M059J (cell line): ENCODE data around the gene TNK2. TPM values are rescaled to one million over a fixed set of nuclear protein-coding genes. Genes with fewer than 3 reads are reported as not detected.
"Not testable (repeated sequence)": the region's sequence is repeated elsewhere in the genome, so short reads cannot be mapped to it uniquely, and the experiment has no call there.

Source experiments
- DNase-seq: peaks from one replicate; pipeline ENCODE4 v3.0.0-alpha.2; 2012; ENCODE audit warnings: low read depth
- total RNA-seq: library from RNA; depleted of rRNA; stranded (reverse); fragments of >200 nt; shearing (Covaris generic); gene quantifications from 2 replicates; pipeline ENCODE4 v1.2.3, GENCODE V29; 2014; rRNA removed

TNK2 gene
- total RNA-seq, 1 experiment from 2014 or later = 13.9 TPM

DNA sequence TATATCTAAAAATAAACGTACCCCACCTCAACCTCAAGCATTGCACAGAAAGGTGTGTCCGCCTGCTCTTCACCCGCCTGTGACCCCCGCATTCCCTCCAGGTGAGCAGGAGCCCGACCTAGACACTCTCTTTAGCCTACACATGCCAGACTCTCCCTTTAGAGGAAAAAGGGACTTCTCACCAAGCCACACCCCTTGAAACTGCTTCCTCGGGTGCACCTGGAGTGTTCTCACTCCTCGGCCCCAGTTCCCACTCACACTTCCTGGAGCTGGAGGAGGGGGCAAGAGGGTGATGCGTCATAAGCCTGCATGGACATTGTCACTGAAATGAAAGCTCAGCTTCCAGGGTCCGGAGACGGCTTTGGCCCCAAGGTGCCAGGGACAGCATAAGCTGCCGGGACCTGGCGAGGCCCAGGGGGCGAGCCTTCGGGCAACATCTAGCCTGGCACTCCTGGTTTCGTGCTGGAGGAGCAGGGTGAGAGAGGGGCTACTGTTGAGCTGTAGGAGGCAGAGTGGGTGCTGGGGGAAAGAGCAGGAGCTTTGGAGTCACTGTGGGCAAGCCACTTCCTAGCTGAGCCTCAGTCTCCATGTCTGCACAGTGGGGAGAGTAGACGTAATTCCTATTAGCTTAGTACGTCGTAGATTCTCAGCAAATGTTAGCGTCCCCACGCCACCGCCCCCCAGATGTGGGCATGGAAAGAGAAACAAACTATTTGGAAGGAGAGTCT, 86.8 kb downstream of the TNK2 start:
- DNase-seq = no peak

DNA sequence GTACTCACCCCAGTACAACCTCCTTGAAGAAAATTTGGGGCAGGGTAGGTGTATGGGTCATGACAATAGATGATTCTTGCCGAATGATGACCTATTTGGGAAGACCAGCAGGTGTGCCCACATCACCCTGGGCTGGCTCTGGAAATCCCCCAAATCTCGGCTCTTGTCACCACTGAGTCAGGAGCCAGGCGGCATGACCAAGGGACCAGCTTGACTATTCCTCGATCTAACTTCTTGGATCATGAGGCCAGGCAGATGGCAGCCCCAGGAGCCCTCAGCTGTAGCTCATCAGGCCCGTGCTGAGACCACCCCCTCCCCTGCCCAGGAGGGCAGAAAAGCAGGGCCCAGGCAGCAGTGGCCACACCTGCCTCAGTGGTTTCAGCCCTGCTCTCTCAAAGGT, 87.5 kb downstream of the TNK2 start:
- DNase-seq = no peak

DNA sequence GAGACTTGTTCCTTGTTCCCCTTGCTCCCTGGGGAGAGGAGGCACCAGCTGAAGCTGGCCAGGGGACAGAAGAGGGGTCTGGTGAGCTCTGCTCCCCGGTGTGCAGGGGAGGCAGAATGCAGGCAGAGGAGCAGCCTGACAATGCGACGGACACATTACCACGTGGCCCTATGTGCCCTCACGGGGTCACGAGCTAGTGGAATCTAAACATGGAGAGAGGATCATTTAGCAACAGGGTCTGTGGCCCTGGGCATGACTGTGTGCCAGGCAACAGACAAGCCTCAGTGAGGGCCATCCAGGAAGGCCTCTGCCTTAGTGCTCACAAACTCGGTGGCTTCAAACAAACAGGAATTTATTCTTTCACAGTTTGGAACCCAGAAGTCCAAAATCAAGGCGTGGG, 88.2 kb downstream of the TNK2 start:
- no peak for DNase-seq

DNA sequence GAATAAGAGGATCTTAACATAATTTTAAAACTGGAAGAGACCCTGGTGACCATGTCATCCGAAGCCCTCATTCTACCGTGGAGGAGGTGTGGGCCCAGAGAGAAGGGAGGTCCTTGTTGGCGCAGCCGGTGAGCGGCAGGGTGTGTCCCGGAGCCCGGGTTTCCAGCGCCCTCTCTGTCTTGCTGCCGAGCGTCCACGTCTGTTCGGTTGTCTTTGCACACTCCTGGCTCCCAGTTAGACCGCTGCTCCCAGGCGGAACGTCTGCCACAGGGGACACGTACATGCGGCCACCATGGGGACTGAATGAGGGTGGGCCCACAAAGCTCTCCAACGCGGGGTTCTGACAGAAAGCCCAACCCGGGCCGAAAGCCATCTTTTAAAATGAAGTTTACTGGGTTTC, 90.0 kb downstream of the TNK2 start:
- DNase-seq = no peak

DNA sequence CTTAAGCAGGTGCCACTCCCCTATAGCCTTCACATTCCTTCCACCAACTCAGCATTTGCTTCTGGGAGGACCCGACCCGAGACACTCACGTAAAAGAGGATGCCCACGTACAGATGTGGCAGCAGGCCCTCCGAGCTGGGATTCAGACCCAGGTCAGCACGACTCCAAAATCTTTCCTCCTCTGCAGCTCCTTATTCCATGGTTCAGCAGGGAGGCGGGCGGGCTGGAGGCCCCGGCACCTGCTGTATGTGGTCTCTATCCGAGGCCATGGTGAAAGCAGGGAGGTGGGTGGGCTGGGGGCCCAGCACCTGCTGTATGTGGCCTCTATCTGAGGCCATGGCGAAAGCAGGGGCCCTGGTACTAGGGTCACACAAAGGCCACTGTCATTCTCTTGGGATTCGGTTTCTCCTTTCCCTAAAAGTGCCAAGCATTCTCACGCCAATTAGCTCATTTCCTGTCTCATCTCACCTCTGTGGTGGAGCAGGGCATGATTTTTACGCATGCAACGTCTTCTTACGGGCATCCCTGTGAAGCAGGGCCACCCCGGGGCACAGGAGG, 90.7 kb downstream of the TNK2 start:
- DNase-seq = peak; percentile 78

DNA sequence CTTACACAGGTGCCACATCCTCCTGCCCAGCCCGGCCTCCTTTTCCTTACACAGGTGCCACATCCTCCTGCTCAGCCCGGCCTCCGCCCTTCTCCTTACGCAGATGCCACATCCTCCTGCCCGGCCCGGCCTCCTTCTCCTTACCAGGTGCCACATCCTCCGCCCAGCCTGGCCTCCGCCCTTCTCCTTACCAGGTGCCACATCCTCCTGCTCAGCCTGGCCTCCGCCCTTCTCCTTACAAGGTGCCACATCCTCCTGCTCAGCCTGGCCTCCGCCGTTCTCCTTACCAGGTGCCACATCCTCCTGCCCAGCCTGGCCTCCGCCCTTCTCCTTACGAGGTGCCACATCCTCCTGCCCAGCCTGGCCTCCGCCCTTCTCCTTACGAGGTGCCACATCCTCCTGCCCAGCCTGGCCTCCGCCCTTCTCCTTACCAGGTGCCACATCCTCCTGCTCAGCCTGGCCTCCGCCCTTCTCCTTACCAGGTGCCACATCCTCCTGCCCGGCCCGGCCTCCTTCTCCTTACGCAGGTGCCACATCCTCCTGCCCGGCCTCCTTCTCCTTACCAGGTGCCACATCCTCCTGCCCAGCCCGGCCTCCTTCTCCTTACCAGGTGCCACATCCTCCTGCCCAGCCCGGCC, 92.0 kb downstream of the TNK2 start:
- DNase-seq = not testable (repeated sequence)

DNA sequence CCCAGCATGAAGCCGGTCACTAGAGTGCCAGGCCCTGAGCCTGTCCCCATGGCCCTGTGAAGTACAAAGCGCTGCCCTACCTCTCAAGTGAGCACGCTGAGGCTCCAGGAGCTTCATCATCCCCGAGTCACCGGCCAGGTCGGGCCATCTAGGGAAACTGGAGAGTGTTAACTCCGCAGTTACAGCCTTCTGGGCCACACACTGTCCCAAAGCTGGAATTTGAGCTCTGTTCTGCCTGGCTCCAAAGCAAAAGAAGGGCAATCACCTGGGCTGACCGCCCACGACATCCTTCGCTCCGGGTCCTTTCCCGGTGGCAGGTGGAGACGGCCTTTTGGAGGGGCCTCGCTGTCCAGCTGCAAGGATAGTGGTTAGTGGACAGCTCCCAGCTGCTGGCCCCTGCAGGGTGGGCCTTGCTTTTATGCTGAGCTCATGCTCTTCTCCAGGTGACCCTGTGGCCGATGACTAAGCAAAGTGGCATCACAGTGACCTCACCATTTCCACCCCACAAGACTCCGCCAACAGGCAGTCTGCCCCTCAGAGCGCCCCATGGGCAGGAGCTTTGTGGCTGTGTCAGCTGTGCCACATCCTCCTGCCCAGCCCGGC, 93.1 kb downstream of the TNK2 start:
- peak; percentile 94 for DNase-seq

DNA sequence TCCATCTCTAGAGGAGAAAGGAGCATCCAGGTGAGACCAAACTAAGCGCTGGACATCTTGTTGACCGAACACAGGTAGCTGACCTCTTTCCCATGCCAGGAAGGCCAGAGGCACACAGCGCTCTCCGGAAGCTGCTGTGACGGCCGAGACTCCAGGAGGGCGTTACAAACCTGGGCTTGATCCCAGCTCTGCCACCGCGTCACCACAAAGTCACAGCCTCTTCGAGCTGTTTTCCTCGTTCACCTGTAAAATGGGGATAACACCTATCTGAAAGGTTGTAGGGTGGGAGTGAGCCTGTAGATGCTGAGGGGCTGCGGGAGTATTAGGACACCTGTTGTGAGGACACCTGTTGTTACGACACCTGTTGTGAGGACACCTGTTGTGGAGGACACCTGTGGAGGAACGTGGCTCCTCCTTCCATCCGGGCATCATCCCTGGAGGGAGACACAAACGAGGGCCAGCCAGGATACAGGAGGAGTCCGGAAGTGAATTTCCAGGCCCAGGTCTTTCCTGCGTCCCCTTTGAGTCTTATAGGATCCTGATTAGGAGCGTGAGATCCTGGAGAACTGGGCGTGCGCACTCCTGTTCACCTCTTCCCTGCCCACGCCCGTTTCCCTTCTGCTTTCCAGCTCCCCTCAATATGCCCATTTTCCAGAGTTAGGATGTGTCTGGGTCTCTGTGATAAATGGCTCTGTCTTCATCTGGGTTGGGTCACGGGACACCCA, 94.3 kb downstream of the TNK2 start:
- DNase-seq = no peak

Other genes starting within 250 kb of the TNK2 start
- gene MUC20, start 187.6 kb downstream of the TNK2 start, total RNA-seq = 0.07 TPM in 1 of 2 replicates, not detected in the other
- 0.02 and 0.05 TPM in 2 replicates for gene MUC4, start 96.6 kb downstream of the TNK2 start, total RNA-seq
- gene TFRC, start 173.5 kb upstream of the TNK2 start, total RNA-seq = 57.6 and 89.3 TPM in 2 replicates